Dermis lymphatic vessel endothelial cell (primary cell): Measurements from ENCODE around the gene COX5B. TPM values are rescaled to one million over a fixed set of nuclear protein-coding genes. Genes with fewer than 3 reads are reported as not detected.

Experiments used
- total RNA-seq: library from RNA; depleted of rRNA; stranded (reverse); fragments of >200 nt; gene quantifications from 2 replicates; pipeline ENCODE4 v1.2.1, GENCODE V29; 2014

COX5B gene, protein sequence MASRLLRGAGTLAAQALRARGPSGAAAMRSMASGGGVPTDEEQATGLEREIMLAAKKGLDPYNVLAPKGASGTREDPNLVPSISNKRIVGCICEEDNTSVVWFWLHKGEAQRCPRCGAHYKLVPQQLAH
- 409 and 429 TPM in 2 replicates for total RNA-seq

GRCh38 chr2:97645695-97646629 lies at the start of gene COX5B:
Gene COX5B, plus strand, starts transcription at chr2:97646062. Its CDS starts 25 bp downstream, at chr2:97646087.

GRCh38 chr2:97663962-97664635 lies 18.2 kb downstream of the COX5B start, which contains the start of gene ACTR1B:
Gene ACTR1B, minus strand, starts transcription at chr2:97664044. Its CDS starts 154 bp downstream, at chr2:97663890.

DNA sequence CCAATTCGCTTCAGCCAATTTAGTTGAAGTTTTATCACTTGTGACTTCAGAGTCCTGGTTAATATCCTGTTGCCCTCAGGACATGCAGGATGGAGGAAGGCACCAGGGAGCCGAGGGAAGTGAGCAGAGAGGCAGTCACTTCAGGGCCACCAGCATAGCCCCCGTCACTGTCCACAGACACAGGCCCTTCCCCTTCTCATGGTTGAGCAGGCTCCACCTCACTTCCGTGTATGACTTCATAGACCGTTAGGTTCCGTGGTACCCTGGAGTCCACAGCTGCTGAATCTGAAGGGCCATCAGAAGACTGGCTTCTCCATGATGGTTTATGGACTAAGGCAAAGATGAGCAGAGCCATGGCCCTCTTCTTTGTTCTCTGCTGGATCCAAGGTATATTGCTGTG lies 23.6 kb downstream of the COX5B start, which contains the start of gene C2orf92:
TSS of gene C2orf92 (plus strand) at position 266 of the 400 bp plus-strand sequence. CDS start at position 342, 76 bp downstream.

Other genes with a start within 250 kb of the COX5B start
- 38.5 and 49.4 TPM in 2 replicates for gene ANKRD36B, start 56.2 kb upstream of the COX5B start, total RNA-seq
- 61.9 and 70.0 TPM in 2 replicates for gene ACTR1B, start 18.0 kb downstream of the COX5B start, total RNA-seq
- gene C2orf92, start 23.7 kb downstream of the COX5B start, total RNA-seq = 1.6 and 2.3 TPM in 2 replicates
- 0.11 and 0.34 TPM in 2 replicates for gene ZAP70, start 67.5 kb downstream of the COX5B start, total RNA-seq